K562 (cell line): ENCODE data around the gene LLGL1. TPM values are rescaled to one million over a fixed set of nuclear protein-coding genes. Genes with fewer than 3 reads are reported as not detected.

ENCODE experiments used
- ATF3 ChIP-seq, 2 experiments: fragments of 450-650 bp in 1 of 2; sonication (generic) in 1 of 2; formaldehyde crosslinking in 1 of 2; IDR thresholded peaks in 1 of 2; conservative IDR thresholded peaks in 1 of 2; 2 replicates each; pipeline versions ENCODE4 v1.6.1 to v1.8.1; 2016 to 2023; ENCODE audit warnings: mild to moderate bottlenecking in 2 of 2, moderate library complexity in 2 of 2, inconsistent platforms in 1 of 2, missing genetic modification reagents in 1 of 2
- CREB3 ChIP-seq: fragments of 450-650 bp; conservative IDR thresholded peaks from 2 replicates; pipeline ENCODE4 v1.6.1; 2016; ENCODE audit warnings: missing genetic modification characterization, low read depth, mild to moderate bottlenecking, missing compliant biosample characterization, moderate library complexity
- GATAD2A ChIP-seq: fragments of 450-650 bp; IDR thresholded peaks from 2 replicates; pipeline ENCODE4 v1.6.1; 2017
- HLTF ChIP-seq: fragments of 450-650 bp; IDR thresholded peaks from 2 replicates; pipeline ENCODE4 v1.6.1; 2016
- MCM5 ChIP-seq: fragments of 450-650 bp; IDR thresholded peaks from 2 replicates; pipeline ENCODE4 v1.6.1; 2016; ENCODE audit warnings: low read depth
- PTTG1 ChIP-seq: fragments of 450-650 bp; IDR thresholded peaks from 2 replicates; pipeline ENCODE4 v1.6.1; 2016; ENCODE audit warnings: low read depth, mild to moderate bottlenecking, missing genetic modification characterization, missing compliant biosample characterization
- SETDB1 ChIP-seq: IDR thresholded peaks from one replicate; pipeline ENCODE4 v1.6.1; 2012; ENCODE audit warnings: low read length, control low read depth, inconsistent platforms
- SREBF1 ChIP-seq: fragments of 150-350 bp; IDR thresholded peaks from 2 replicates; pipeline ENCODE4 v1.6.1; 2014; ENCODE audit warnings: antibody characterized with exemption, low read depth, low read length, borderline replicate concordance
- TAF7 ChIP-seq: fragments of 450-650 bp; IDR thresholded peaks from 2 replicates; pipeline ENCODE4 v1.6.1; 2016; ENCODE audit warnings: missing genetic modification characterization, missing compliant biosample characterization
- TEAD4 ChIP-seq, 2 experiments: sonication (generic) in 1 of 2; formaldehyde crosslinking in 1 of 2; IDR thresholded peaks; 2 replicates each; pipeline versions ENCODE4 v1.6.1 to v1.8.0; 2012 to 2022; ENCODE audit warnings: borderline replicate concordance in 1 of 2, inconsistent platforms in 1 of 2, low read length in 1 of 2, mild to moderate bottlenecking in 1 of 2, missing genetic modification reagents in 1 of 2
- ZBTB43 ChIP-seq: sonication (generic); formaldehyde crosslinking; IDR thresholded peaks from 2 replicates; pipeline ENCODE4 v1.8.0; 2023; ENCODE audit warnings: mild to moderate bottlenecking, missing genetic modification reagents
- ZNF280A ChIP-seq: fragments of 450-650 bp; IDR thresholded peaks from 2 replicates; pipeline ENCODE4 v1.6.1; 2018; ENCODE audit warnings: mild to moderate bottlenecking, low read depth; ENCODE audit not compliant: partially characterized antibody
- ZNF407 ChIP-seq: fragments of 450-650 bp; IDR thresholded peaks from 2 replicates; pipeline ENCODE4 v1.6.1; 2016; ENCODE audit warnings: low read depth
- polyA plus RNA-seq, 8 experiments: library from polyadenylated mRNA; depleted of rRNA in 4 of 8; stranded (reverse) in 5 of 8; unstranded in 3 of 8; fragments of >200 nt; fragmentation: Nextera tagmentation in 2 of 8; fragmentation: Illumina TruSeq in 1 of 8; extraction: Ambion mirVana in 2 of 8; extraction: Trizol in 1 of 8; gene quantifications; 2 replicates each; pipeline versions ENCODE4 v1.2.1 to v1.2.3, GENCODE V29; 2011 to 2014; ENCODE audit warnings: inconsistent platforms in 1 of 8, missing spikeins in 1 of 8
- total RNA-seq, 7 experiments: library from RNA; depleted of rRNA in 6 of 7; stranded (reverse); fragments of >200 nt in 6 of 7; fragmentation: Illumina TruSeq in 2 of 7; extraction: Trizol in 2 of 7; gene quantifications; 2 replicates each; pipeline versions ENCODE4 v1.2.1 to v1.2.3, GENCODE V29; 2011 to 2021; ENCODE audit warnings: low replicate concordance in 1 of 7

LLGL1 gene
- total and polyA plus RNA-seq, 9 of the 15 experiments (the other 6 are each of a cell fraction or from before 2014, with no cell fraction given), result 0.11 to 12.9 (median 5.3) TPM; not detected in 1

- no peak for TF ChIP-seq ZNF280A
- no peak for TF ChIP-seq ATF3 (IDR thresholded peaks at IDR 0.05)
- TF ChIP-seq ATF3 (CRISPR knock-in tag; conservative IDR thresholded peaks at IDR 0.05), result no peak
- TF ChIP-seq TEAD4 (IDR thresholded peaks at IDR 0.05; ENCODE audit: low read length), result peak; percentile 41
- no peak for TF ChIP-seq TEAD4 (CRISPR knock-in tag; IDR thresholded peaks at IDR 0.05; ENCODE audit: borderline replicate concordance)
- no peak for TF ChIP-seq SETDB1
- TF ChIP-seq CREB3 (tag), result no peak
- no peak for TF ChIP-seq GATAD2A
- no peak for TF ChIP-seq MCM5
- no peak for TF ChIP-seq ZBTB43
- TF ChIP-seq ZNF407, result no peak
- no peak for TF ChIP-seq SREBF1
- TF ChIP-seq PTTG1 (tag), result no peak
- no peak for TF ChIP-seq HLTF
- TF ChIP-seq TAF7 (tag), result no peak
Observed at GRCh38 chr17:18260332-18261145, 35.1 kb downstream of the LLGL1 start, which contains the start of gene MIEF2 (continued).
